Bronchial epithelial cell (primary cell): ENCODE measurements around the gene HMCN1. TPM values are rescaled to one million over a fixed set of nuclear protein-coding genes. Genes with fewer than 3 reads are reported as not detected.

ENCODE experiments used
- DNase-seq: peaks from one replicate; pipeline ENCODE4 v3.0.0-alpha.2; 2010; ENCODE audit warnings: low read depth
- FAIRE-seq: peaks from 2 replicates; lab custom pipeline; 2011; peaks lifted over from hg19 to GRCh38; lab: Jason Lieb, UNC
- H3K27me3 ChIP-seq: 2 replicates; pipeline ENCODE4 v1.5.1; 2011; ENCODE audit warnings: low read length; ENCODE audit not compliant: control insufficient read depth, insufficient read depth
- H3K36me3 ChIP-seq: 2 replicates; pipeline ENCODE4 v1.5.1; 2011; ENCODE audit warnings: low read length; ENCODE audit not compliant: control insufficient read depth, insufficient read depth
- H3K4me3 ChIP-seq: 2 replicates; pipeline ENCODE4 v1.5.1; 2011; ENCODE audit warnings: mild to moderate bottlenecking, low read depth, low read length, control low read depth
- total RNA-seq: library from RNA; depleted of rRNA; stranded (reverse); fragments of >200 nt; gene quantifications from 2 replicates; pipeline ENCODE4 v1.2.1, GENCODE V29; 2014
- TF ChIP-seq, protein P1 (sequence below): IDR thresholded peaks from 2 replicates; pipeline ENCODE4 v1.5.1; 2011; ENCODE audit warnings: mild to moderate bottlenecking, moderate library complexity, low read length, control low read depth, inconsistent platforms; ENCODE audit not compliant: insufficient read depth, severe bottlenecking

The HMCN1 gene
- 1.1 and 1.9 TPM in 2 replicates for total RNA-seq

DNA sequence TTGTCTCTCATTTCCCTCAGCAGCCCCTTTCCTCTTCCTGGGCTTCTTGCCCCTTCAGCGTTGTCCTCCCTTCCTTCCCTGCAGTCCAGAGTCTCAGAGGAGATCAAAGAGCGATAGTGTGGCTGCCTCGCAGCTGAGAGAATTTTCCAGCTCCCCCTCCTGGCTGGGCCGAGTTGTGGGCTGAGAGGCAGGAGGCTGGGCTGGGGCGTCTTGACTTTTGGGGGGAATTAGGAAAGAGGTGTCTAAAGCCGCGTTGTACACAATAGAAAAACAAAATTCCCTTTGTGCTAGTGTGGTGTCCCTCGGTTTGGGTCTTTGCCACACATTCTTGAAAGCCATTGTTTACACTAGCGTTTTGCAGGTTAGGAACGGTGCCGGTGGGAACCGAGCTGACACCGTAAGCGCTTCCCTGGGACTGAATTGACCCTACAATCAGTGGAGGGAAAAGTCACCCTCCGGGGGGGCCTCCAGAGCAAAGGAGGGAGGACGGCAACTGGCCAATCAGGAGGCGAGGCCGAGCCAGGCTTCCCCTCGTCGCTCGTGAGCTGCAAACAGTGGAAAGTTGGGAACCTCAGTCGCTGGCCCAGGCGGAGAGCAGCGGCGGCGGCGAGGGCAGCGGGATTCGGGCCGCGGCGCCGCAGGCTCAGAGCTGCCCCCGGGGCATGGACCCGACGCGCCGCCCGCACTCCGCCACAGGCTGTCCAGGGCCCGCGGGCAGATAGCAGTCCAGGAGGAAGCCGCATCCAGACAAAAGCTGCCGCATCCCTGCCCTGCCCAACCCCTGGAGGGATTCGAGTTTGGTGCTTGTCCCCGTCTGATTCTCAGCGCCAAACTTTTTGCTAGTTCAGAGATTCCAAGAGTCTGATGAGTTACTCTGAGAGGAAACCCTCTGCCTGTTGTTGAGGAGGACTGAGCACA, at the start of gene HMCN1:
TSS of gene HMCN1 (plus strand) at position 574 of the 918 bp plus-strand sequence. CDS start 389 bp downstream, outside the sequence.
- DNase-seq (peak; percentile 31), FAIRE-seq (no peak)
- TF ChIP-seq, protein P1, sequence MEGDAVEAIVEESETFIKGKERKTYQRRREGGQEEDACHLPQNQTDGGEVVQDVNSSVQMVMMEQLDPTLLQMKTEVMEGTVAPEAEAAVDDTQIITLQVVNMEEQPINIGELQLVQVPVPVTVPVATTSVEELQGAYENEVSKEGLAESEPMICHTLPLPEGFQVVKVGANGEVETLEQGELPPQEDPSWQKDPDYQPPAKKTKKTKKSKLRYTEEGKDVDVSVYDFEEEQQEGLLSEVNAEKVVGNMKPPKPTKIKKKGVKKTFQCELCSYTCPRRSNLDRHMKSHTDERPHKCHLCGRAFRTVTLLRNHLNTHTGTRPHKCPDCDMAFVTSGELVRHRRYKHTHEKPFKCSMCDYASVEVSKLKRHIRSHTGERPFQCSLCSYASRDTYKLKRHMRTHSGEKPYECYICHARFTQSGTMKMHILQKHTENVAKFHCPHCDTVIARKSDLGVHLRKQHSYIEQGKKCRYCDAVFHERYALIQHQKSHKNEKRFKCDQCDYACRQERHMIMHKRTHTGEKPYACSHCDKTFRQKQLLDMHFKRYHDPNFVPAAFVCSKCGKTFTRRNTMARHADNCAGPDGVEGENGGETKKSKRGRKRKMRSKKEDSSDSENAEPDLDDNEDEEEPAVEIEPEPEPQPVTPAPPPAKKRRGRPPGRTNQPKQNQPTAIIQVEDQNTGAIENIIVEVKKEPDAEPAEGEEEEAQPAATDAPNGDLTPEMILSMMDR: peak; percentile 62
- H3K4me3 ChIP-seq: peak within 1 kb of the TSS; percentile 42
- H3K36me3 ChIP-seq: no peaks in the 10 kb centered on the region
- H3K27me3 ChIP-seq: no peaks in the 10 kb centered on the region

DNA sequence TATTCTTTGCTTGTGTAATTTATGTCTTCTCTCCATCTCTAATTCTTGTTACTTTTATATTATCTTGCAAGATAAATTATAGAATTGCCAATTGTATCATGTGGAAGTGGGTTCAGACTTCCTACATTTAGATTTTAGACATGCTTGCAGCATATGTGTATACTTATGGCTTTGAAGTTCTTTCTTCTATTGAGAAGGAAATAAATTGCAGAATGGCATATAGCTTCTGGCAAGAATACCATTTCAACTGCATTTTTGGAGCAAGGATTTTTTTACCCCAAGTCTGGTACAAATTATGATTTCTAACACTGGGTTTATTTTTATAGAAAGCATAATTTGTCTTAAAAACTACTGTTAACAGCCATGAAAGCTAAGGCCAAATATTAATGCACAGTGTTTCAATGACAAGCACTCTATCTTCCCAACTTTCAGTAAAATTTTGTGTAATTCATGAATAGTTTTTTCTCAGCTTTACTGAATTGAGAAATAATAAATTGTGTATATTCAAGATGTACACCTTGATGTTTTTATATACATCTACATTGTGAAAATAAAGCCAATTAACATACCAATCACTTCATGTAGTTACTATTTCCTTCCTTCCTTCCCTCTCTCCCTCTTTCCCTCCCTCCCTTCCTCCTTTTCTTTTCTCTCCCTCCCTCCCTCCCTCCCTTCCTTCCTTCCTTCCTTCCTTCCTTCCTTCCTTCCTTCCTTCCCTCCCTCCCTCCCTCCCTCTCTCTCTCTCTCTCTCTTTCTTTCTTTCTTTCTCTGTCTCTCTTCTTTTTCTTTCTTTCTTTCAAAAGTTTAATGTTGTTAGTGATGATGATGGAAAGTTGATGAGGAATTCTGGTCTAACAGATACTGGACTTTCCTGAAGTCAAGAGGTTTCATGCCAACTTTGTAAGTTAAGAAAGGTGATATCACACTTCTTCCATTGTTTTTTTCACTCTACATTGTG, 47.1 kb upstream of the HMCN1 start:
- TF ChIP-seq, protein P1: no peak
- Histone ChIP-seq H3K27me3 (no peaks in the 10 kb centered on the region), H3K36me3 (no peaks in the 10 kb centered on the region), H3K4me3 (no peak overlapping the region)
- DNase-seq (no peak), FAIRE-seq (no peak)

DNA sequence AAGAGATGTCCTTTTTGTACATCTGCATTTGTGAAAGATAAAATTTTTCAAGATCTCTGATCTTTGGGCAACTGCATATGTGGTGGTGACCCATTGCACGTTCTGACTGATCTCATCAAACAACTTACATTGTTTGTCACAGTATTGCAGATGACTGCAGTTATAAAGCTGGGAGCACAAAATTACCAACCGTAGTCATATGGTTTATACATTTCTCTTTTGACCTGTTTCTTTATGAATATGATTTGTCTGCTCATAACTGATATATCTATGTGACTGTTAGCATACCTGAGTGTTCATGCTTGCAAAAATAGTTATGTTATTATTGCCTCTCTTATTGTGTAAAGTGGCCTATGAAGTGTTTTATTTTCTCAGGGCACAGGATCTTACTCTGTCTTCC, 43.7 kb upstream of the HMCN1 start:
- FAIRE-seq: no peak
- no peak for DNase-seq
- TF ChIP-seq, protein P1: no peak
- Histone ChIP-seq H3K36me3 (no peaks in the 10 kb centered on the region), H3K27me3 (no peaks in the 10 kb centered on the region), H3K4me3 (no peak overlapping the region)

DNA sequence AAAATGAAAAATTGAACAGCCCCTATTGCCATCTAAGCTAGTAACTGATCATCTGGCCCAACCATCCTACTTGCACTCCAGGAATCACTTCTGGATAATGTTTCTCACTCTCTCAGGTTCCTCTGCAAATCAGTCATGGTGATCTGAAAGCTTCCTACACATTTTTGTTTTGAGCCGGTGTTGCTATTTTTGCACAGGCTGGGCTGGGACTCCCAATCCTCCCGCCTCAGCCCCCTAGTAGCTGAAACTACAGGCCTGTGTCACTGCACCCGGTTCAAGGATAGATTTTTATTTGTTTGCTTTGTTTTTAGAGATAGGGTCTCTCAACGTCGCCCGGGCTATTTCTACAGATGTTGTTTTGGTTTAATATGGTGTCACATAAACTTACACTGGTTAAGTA, 40.5 kb upstream of the HMCN1 start:
- FAIRE-seq: no peak
- Histone ChIP-seq H3K27me3 (no peaks in the 10 kb centered on the region), H3K36me3 (no peaks in the 10 kb centered on the region), H3K4me3 (no peak overlapping the region)
- DNase-seq: no peak
- TF ChIP-seq, protein P1: no peak

- DNase-seq (no peak), FAIRE-seq (no peak)
- no peak overlapping the region for H3K4me3 ChIP-seq
These were observed 40.1 kb upstream of the HMCN1 start for GRCh38 chr1:185694081-185694480.

More at GRCh38 chr1:185694081-185694480, 40.1 kb upstream of the HMCN1 start:
- TF ChIP-seq, protein P1: no peak
- H3K27me3 ChIP-seq: no peaks in the 10 kb centered on the region
- no peaks in the 10 kb centered on the region for H3K36me3 ChIP-seq
